Measurements from ENCODE around the gene MECP2.
A peak's percentile ranks its signal among the peaks of the same experiment; 100 is the strongest.

MECP2 gene

DNA sequence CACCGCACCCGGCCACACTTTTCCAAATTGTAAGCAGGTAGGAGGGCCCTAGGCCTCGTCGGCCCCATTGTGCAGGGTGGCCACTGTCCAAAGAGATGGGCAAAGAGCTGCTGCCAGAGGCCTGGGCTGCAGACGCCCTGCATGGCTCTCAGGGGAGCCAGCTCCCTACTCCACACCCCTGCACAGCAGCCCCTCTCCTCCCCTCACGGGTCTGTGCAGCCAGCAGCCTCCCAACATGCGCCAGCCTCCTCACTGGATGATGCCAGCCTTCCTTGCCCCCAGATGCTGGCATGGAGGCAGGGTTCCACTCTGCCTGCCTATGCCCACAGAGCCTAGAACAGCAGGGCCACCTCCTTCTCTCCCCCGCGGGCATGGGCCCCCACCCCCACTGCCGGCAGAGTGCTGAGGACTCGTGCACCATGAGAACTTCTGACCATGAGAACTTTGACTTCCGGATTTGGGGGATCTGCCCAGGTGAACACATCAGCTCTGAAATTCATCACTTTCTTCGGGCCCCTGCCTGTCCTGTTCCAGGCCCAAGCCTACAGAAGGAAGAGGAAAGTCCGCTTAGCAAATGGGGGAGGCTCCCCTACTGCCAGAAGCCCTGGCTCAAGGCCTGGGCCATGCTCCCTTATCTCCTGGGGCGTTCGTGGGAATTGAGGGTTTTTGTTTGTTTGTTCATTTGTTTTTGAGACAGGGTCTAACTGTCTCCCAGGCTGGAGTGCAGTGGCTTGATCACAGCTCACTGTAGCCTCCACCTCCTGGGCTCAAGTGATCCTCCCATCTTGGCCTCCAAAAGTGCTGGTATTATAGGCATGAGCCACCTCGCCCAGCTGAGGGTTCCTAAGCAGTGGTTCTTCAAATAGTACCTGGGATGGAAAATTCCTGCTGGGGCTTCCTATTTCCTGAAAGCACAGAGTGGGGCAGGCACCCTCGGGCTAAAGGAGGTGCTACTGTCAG is 85.9 kb downstream of the MECP2 start:
- no peak overlapping the region for H3K4me3 ChIP-seq (replicated peaks; ENCODE audit: low read depth, low read length)
- TF ChIP-seq CTCF (IDR thresholded peaks at IDR 0.05; ENCODE audit: low read length, missing control alignments): no peak
- no peak for DNase-seq (ENCODE audit: low read depth)

- DNase-seq (ENCODE audit: low read depth): peak; percentile 56
- no peak overlapping the region for H3K4me3 ChIP-seq (replicated peaks; ENCODE audit: low read depth, low read length)
- TF ChIP-seq CTCF (IDR thresholded peaks at IDR 0.05; ENCODE audit: low read length, missing control alignments): no peak
Measured at GRCh38 chrX:154010330-154011087, 87.0 kb downstream of the MECP2 start.

GRCh38 chrX:154008521-154008920 is 89.0 kb downstream of the MECP2 start:
- no peak for TF ChIP-seq CTCF (IDR thresholded peaks at IDR 0.05; ENCODE audit: low read length, missing control alignments)
- no peak for DNase-seq (ENCODE audit: low read depth)
- no peak overlapping the region for H3K4me3 ChIP-seq (replicated peaks; ENCODE audit: low read depth, low read length)

GRCh38 chrX:154006947-154007346 is 90.6 kb downstream of the MECP2 start:
- H3K4me3 ChIP-seq (replicated peaks; ENCODE audit: low read depth, low read length): no peak overlapping the region
- no peak for TF ChIP-seq CTCF (IDR thresholded peaks at IDR 0.05; ENCODE audit: low read length, missing control alignments)
- DNase-seq (ENCODE audit: low read depth): no peak

DNA sequence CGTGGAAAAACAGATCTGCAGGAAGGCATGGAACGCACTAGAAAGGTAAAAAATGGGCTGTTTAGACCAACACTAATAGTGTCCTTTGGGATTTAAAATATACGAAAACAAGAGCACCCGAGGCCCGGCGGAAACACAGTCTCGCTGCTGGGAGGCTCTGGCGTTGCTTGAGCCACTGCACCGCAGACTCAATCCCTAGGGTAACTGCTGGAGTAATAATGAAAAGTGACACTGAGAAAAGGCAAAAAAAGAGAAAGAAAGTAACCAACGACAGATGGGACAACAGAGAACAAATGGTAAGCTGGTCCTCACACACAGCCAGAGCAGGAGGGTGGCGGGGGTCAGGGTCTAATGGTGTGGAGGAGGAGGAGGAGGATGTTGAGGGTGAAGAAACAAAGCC is 93.2 kb downstream of the MECP2 start:
- DNase-seq (ENCODE audit: low read depth): no peak
- TF ChIP-seq CTCF (IDR thresholded peaks at IDR 0.05; ENCODE audit: low read length, missing control alignments): no peak
- no peak overlapping the region for H3K4me3 ChIP-seq (replicated peaks; ENCODE audit: low read depth, low read length)

DNA sequence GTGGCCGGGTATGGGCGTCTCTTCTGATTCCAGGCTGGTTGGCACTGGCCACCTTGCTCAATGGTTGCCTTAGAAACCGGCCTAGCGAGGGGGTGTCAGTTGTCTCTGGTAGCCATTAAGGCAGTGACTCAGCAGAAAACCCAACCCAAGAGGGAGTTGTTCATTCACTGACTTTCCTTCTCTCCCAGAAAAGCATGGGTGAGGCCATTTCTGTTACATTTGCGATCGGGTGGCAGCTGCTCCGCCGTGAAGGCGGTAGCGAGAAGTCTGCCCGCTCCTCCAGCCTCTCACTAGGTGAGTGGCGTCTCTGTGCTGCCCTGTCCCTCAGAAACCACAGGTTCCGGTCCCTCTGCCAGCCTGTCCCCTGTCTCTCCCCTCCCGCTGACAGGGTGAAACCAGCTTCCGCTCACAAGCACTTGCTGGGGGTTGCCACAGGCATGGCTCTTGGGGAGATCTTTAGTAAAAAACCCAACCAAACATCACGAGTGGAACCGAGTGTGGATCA is 95.2 kb downstream of the MECP2 start:
- no peak for TF ChIP-seq CTCF (IDR thresholded peaks at IDR 0.05; ENCODE audit: low read length, missing control alignments)
- H3K4me3 ChIP-seq (replicated peaks; ENCODE audit: low read depth, low read length): no peak overlapping the region
- DNase-seq (ENCODE audit: low read depth): peak; percentile 33
